Measurements from ENCODE around the gene DENND1A.

GRCh38 chr9:123761905-123762605, 167.9 kb downstream of the DENND1A start:
- TF ChIP-seq POLR2AphosphoS5 (IDR thresholded peaks at IDR 0.05; ENCODE audit: low read depth), result no peak
- no peak for TF ChIP-seq EZH2phosphoT487 (IDR thresholded peaks at IDR 0.05; ENCODE audit: unreplicated experiment)
- TF ChIP-seq CTCF (conservative IDR thresholded peaks at IDR 0.05; ENCODE audit: low read depth in 2 of 2), result no peak
- TF ChIP-seq ZNF462 (CRISPR knock-in tag; IDR thresholded peaks at IDR 0.05), result peak; percentile 1; the same call in 1 of the 2 replicates
- TF ChIP-seq REST (IDR thresholded peaks at IDR 0.05; ENCODE audit: unreplicated experiment), result no peak
- TF ChIP-seq EZH2 (IDR thresholded peaks at IDR 0.05; ENCODE audit: low read depth, unreplicated experiment), result no peak
- TF ChIP-seq ETS1 (IDR thresholded peaks at IDR 0.05), result no peak
- TF ChIP-seq CREB1 (CRISPR knock-in tag; IDR thresholded peaks at IDR 0.05; ENCODE audit: low read depth), result no peak
- TF ChIP-seq JUNB (IDR thresholded peaks at IDR 0.05; ENCODE audit: unreplicated experiment), result no peak
- TF ChIP-seq ZNF114 (CRISPR knock-in tag; IDR thresholded peaks at IDR 0.05), result no peak
